WTC11 (cell line): ENCODE results near the gene SHLD1. TPM values are rescaled to one million over a fixed set of nuclear protein-coding genes. Genes with fewer than 3 reads are reported as not detected.

ENCODE experiments used
- ATAC-seq: fragments of 200-7000 bp; cut with Tn5 transposase; 2 replicates; pipeline ENCODE4 v1.10.0; 2021; ENCODE audit warnings: mild to moderate bottlenecking, moderate library complexity
- CTCF ChIA-PET: fragments of 300-600 bp; sonication (Branson Sonifier 250); formaldehyde crosslinking; loops from one replicate; lab custom pipeline; 2021; ENCODE audit warnings: antibody characterized with exemption; lab: Charles Lee
- POLR2A ChIA-PET: fragments of 350-600 bp; sonication (Branson Sonifier 250); formaldehyde crosslinking; loops from one replicate; lab custom pipeline; 2021; ENCODE audit warnings: antibody characterized with exemption; lab: Charles Lee
- DNase-seq: peaks from one replicate; pipeline ENCODE4 v3.0.0; 2021; ENCODE audit warnings: low spot score
- H3K27ac Mint-ChIP-seq: 2 replicates; pipeline ENCODE4 v1.8.0; 2021; ENCODE audit warnings: mixed read lengths
- H3K27me3 Mint-ChIP-seq: 2 replicates; pipeline ENCODE4 v1.8.0; 2021; ENCODE audit warnings: low read depth, mild to moderate bottlenecking, moderate library complexity, mixed read lengths
- H3K36me3 Mint-ChIP-seq: 2 replicates; pipeline ENCODE4 v1.8.0; 2021; ENCODE audit warnings: mixed read lengths
- H3K4me1 Mint-ChIP-seq: 2 replicates; pipeline ENCODE4 v1.8.0; 2022; ENCODE audit warnings: mixed read lengths
- H3K4me3 Mint-ChIP-seq: 2 replicates; pipeline ENCODE4 v1.8.0; 2021; ENCODE audit warnings: mild to moderate bottlenecking, moderate library complexity, mixed read lengths
- H3K9me3 Mint-ChIP-seq: 2 replicates; pipeline ENCODE4 v1.8.0; 2021; ENCODE audit warnings: mixed read lengths
- CREM ChIP-seq: sonication (generic); formaldehyde crosslinking; IDR thresholded peaks from 2 replicates; pipeline ENCODE4 v1.8.1; 2022; ENCODE audit warnings: mild to moderate bottlenecking, missing genetic modification reagents, moderate library complexity
- ETV6 ChIP-seq: sonication (generic); formaldehyde crosslinking; IDR thresholded peaks from 2 replicates; pipeline ENCODE4 v1.8.1; 2022; ENCODE audit warnings: mild to moderate bottlenecking, missing genetic modification reagents
- FOXJ3 ChIP-seq: sonication (generic); formaldehyde crosslinking; IDR thresholded peaks from 2 replicates; pipeline ENCODE4 v1.9.0; 2021; ENCODE audit warnings: missing genetic modification reagents, mild to moderate bottlenecking, borderline replicate concordance
- FOXK1 ChIP-seq: sonication (generic); formaldehyde crosslinking; IDR thresholded peaks from 2 replicates; pipeline ENCODE4 v1.8.0; 2022; ENCODE audit warnings: mild to moderate bottlenecking, moderate library complexity, missing genetic modification reagents
- HMGA2 ChIP-seq: fragments of 250-450 bp; sonication (Bioruptor Pico); IDR thresholded peaks from 2 replicates; pipeline ENCODE4 v1.4.0; 2021; ENCODE audit warnings: mild to moderate bottlenecking, moderate library complexity
- NFE2L1 ChIP-seq: sonication (generic); formaldehyde crosslinking; IDR thresholded peaks from 2 replicates; pipeline ENCODE4 v1.8.1; 2023; ENCODE audit warnings: missing genetic modification reagents
- SP1 ChIP-seq: sonication (generic); formaldehyde crosslinking; conservative IDR thresholded peaks from 2 replicates; pipeline ENCODE4 v1.8.1; 2022; ENCODE audit warnings: missing genetic modification reagents
- TCF7 ChIP-seq: sonication (generic); formaldehyde crosslinking; IDR thresholded peaks from 2 replicates; pipeline ENCODE4 v1.8.0; 2022; ENCODE audit warnings: mild to moderate bottlenecking, low read depth, missing genetic modification reagents, moderate library complexity
- TEAD4 ChIP-seq: sonication (generic); formaldehyde crosslinking; IDR thresholded peaks from 2 replicates; pipeline ENCODE4 v1.8.0; 2022; ENCODE audit warnings: mild to moderate bottlenecking, missing genetic modification reagents
- ZNF219 ChIP-seq: sonication (generic); formaldehyde crosslinking; IDR thresholded peaks from 2 replicates; pipeline ENCODE4 v1.8.0; 2023; ENCODE audit warnings: missing genetic modification reagents, mild to moderate bottlenecking, borderline replicate concordance
- ZNF671 ChIP-seq: fragments of 250-450 bp; sonication (Bioruptor Pico); IDR thresholded peaks from 2 replicates; pipeline ENCODE4 v1.8.0; 2021; ENCODE audit warnings: mild to moderate bottlenecking
- total RNA-seq: library from RNA; stranded (reverse); gene quantifications from 3 replicates; pipeline ENCODE4 v1.2.3, GENCODE V29; 2021
- TF ChIP-seq, protein P1 (sequence below): sonication (generic); formaldehyde crosslinking; IDR thresholded peaks from 2 replicates; pipeline ENCODE4 v1.8.1; 2023; ENCODE audit warnings: mild to moderate bottlenecking, missing genetic modification reagents
- TF ChIP-seq, protein P2 (sequence below): sonication (generic); formaldehyde crosslinking; IDR thresholded peaks from 2 replicates; pipeline ENCODE4 v1.8.1; 2023; ENCODE audit warnings: mild to moderate bottlenecking, missing genetic modification reagents
- TF ChIP-seq, protein P3 (sequence below): sonication (generic); formaldehyde crosslinking; conservative IDR thresholded peaks from 2 replicates; pipeline ENCODE4 v1.8.1; 2023; ENCODE audit warnings: mild to moderate bottlenecking, low read depth, missing genetic modification reagents, moderate library complexity
- TF ChIP-seq, protein P4 (sequence below): fragments of 250-450 bp; sonication (Bioruptor Pico); IDR thresholded peaks from 2 replicates; pipeline ENCODE4 v1.9.0; 2021; ENCODE audit warnings: mild to moderate bottlenecking
- TF ChIP-seq, protein P5 (sequence below): sonication (generic); formaldehyde crosslinking; IDR thresholded peaks from 2 replicates; pipeline ENCODE4 v1.8.1; 2022; ENCODE audit warnings: missing genetic modification reagents, borderline replicate concordance
- TF ChIP-seq, protein P6 (sequence below): sonication (generic); formaldehyde crosslinking; IDR thresholded peaks from 2 replicates; pipeline ENCODE4 v1.8.1; 2023; ENCODE audit warnings: mild to moderate bottlenecking, missing genetic modification reagents, moderate library complexity
- TF ChIP-seq, protein P7 (sequence below): sonication (generic); formaldehyde crosslinking; IDR thresholded peaks from 2 replicates; pipeline ENCODE4 v1.8.0; 2022; ENCODE audit warnings: mild to moderate bottlenecking, missing genetic modification reagents
- TF ChIP-seq, protein P8 (sequence below): sonication (generic); formaldehyde crosslinking; IDR thresholded peaks from 2 replicates; pipeline ENCODE4 v1.8.1; 2022; ENCODE audit warnings: low read depth, mild to moderate bottlenecking, moderate library complexity, missing genetic modification reagents, borderline replicate concordance
- TF ChIP-seq, protein P9 (sequence below): sonication (generic); formaldehyde crosslinking; IDR thresholded peaks from 2 replicates; pipeline ENCODE4 v1.8.1; 2023; ENCODE audit warnings: mild to moderate bottlenecking, missing genetic modification reagents, moderate library complexity
- TF ChIP-seq, protein P10 (sequence below): sonication (generic); formaldehyde crosslinking; IDR thresholded peaks from 2 replicates; pipeline ENCODE4 v1.8.0; 2022; ENCODE audit warnings: mild to moderate bottlenecking, missing genetic modification reagents

Gene SHLD1
- total RNA-seq, 1 experiment from 2014 or later, result 4.1 TPM

DNA sequence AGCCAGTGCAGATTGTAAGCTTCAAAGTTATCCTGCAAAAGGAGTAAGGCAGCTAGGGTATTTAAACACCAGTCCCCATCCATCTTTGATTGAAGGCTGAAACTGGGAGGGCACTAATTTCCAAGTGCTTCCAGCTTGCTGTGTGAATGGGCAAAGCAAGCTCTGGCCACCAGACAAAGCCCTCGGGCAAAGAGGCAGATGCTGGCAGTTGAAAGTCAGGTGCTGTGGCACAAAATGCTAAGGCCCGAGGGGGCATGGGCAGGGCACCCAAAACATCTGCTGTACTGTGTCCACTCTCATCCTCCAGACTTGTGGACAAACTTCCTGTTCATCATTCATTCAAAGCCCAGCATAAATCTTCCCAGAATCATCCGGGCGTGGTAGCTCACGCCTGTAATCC lies 137.2 kb downstream of the SHLD1 start (continued):
- TF ChIP-seq, protein P1, sequence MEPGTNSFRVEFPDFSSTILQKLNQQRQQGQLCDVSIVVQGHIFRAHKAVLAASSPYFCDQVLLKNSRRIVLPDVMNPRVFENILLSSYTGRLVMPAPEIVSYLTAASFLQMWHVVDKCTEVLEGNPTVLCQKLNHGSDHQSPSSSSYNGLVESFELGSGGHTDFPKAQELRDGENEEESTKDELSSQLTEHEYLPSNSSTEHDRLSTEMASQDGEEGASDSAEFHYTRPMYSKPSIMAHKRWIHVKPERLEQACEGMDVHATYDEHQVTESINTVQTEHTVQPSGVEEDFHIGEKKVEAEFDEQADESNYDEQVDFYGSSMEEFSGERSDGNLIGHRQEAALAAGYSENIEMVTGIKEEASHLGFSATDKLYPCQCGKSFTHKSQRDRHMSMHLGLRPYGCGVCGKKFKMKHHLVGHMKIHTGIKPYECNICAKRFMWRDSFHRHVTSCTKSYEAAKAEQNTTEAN, result no peak
- TF ChIP-seq, protein P2, sequence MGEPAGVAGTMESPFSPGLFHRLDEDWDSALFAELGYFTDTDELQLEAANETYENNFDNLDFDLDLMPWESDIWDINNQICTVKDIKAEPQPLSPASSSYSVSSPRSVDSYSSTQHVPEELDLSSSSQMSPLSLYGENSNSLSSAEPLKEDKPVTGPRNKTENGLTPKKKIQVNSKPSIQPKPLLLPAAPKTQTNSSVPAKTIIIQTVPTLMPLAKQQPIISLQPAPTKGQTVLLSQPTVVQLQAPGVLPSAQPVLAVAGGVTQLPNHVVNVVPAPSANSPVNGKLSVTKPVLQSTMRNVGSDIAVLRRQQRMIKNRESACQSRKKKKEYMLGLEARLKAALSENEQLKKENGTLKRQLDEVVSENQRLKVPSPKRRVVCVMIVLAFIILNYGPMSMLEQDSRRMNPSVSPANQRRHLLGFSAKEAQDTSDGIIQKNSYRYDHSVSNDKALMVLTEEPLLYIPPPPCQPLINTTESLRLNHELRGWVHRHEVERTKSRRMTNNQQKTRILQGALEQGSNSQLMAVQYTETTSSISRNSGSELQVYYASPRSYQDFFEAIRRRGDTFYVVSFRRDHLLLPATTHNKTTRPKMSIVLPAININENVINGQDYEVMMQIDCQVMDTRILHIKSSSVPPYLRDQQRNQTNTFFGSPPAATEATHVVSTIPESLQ, result no peak
- TF ChIP-seq, protein P3, sequence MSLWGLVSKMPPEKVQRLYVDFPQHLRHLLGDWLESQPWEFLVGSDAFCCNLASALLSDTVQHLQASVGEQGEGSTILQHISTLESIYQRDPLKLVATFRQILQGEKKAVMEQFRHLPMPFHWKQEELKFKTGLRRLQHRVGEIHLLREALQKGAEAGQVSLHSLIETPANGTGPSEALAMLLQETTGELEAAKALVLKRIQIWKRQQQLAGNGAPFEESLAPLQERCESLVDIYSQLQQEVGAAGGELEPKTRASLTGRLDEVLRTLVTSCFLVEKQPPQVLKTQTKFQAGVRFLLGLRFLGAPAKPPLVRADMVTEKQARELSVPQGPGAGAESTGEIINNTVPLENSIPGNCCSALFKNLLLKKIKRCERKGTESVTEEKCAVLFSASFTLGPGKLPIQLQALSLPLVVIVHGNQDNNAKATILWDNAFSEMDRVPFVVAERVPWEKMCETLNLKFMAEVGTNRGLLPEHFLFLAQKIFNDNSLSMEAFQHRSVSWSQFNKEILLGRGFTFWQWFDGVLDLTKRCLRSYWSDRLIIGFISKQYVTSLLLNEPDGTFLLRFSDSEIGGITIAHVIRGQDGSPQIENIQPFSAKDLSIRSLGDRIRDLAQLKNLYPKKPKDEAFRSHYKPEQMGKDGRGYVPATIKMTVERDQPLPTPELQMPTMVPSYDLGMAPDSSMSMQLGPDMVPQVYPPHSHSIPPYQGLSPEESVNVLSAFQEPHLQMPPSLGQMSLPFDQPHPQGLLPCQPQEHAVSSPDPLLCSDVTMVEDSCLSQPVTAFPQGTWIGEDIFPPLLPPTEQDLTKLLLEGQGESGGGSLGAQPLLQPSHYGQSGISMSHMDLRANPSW, result no peak
- no peak for TF ChIP-seq HMGA2 (CRISPR knock-in tag)
- TF ChIP-seq TEAD4 (CRISPR knock-in tag), result no peak
- no peak for TF ChIP-seq CREM (CRISPR knock-in tag)
- TF ChIP-seq NFE2L1, result no peak
- no peak for TF ChIP-seq TCF7
- TF ChIP-seq, all 79 proteins: peak for 0

DNA sequence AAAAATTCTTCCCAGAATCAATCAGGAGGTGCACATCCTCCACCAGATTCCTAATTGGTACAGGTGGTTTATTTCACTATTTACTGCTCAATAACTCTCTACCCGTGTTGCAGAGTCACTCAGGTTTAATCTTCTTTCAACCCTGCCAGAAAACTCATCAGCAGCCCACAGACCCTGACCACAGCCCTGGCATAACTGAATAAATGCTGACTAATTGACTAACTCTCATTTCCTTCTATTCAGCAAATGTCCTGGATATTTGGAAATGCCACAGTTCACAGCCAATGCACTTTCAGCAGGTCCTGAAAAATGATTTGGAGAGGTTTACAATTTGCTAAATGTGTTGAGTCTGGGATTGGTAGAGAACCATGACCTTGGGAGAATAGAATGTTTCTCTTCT lies 137.8 kb downstream of the SHLD1 start:
- Mint-ChIP-seq H3K9me3 (no peaks in the 10 kb centered on the region), H3K36me3 (no peaks in the 10 kb centered on the region), H3K27ac (no peak overlapping the region), H3K4me3 (no peak overlapping the region), H3K4me1 (no peaks in the 10 kb centered on the region), H3K27me3 (no peaks in the 10 kb centered on the region; the same call in 1 of the 2 replicates)
- DNase-seq, result no peak
- ATAC-seq, result no peak
- ChIA-PET POLR2A (no interaction called here), CTCF (no interaction called here)
- TF ChIP-seq, protein P4, sequence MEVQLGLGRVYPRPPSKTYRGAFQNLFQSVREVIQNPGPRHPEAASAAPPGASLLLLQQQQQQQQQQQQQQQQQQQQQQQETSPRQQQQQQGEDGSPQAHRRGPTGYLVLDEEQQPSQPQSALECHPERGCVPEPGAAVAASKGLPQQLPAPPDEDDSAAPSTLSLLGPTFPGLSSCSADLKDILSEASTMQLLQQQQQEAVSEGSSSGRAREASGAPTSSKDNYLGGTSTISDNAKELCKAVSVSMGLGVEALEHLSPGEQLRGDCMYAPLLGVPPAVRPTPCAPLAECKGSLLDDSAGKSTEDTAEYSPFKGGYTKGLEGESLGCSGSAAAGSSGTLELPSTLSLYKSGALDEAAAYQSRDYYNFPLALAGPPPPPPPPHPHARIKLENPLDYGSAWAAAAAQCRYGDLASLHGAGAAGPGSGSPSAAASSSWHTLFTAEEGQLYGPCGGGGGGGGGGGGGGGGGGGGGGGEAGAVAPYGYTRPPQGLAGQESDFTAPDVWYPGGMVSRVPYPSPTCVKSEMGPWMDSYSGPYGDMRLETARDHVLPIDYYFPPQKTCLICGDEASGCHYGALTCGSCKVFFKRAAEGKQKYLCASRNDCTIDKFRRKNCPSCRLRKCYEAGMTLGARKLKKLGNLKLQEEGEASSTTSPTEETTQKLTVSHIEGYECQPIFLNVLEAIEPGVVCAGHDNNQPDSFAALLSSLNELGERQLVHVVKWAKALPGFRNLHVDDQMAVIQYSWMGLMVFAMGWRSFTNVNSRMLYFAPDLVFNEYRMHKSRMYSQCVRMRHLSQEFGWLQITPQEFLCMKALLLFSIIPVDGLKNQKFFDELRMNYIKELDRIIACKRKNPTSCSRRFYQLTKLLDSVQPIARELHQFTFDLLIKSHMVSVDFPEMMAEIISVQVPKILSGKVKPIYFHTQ (CRISPR knock-in tag), result no peak
- TF ChIP-seq ZNF219 (CRISPR knock-in tag) (no peak), ZNF671 (no peak), FOXK1 (CRISPR knock-in tag) (no peak), SP1 (no peak), FOXJ3 (CRISPR knock-in tag) (no peak), ETV6 (CRISPR knock-in tag) (no peak)
- TF ChIP-seq, protein P5, sequence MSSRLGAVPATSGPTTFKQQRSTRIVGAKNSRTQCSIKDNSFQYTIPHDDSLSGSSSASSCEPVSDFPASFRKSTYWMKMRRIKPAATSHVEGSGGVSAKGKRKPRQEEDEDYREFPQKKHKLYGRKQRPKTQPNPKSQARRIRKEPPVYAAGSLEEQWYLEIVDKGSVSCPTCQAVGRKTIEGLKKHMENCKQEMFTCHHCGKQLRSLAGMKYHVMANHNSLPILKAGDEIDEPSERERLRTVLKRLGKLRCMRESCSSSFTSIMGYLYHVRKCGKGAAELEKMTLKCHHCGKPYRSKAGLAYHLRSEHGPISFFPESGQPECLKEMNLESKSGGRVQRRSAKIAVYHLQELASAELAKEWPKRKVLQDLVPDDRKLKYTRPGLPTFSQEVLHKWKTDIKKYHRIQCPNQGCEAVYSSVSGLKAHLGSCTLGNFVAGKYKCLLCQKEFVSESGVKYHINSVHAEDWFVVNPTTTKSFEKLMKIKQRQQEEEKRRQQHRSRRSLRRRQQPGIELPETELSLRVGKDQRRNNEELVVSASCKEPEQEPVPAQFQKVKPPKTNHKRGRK (CRISPR knock-in tag), result no peak
- TF ChIP-seq, protein P6, sequence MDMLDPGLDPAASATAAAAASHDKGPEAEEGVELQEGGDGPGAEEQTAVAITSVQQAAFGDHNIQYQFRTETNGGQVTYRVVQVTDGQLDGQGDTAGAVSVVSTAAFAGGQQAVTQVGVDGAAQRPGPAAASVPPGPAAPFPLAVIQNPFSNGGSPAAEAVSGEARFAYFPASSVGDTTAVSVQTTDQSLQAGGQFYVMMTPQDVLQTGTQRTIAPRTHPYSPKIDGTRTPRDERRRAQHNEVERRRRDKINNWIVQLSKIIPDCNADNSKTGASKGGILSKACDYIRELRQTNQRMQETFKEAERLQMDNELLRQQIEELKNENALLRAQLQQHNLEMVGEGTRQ (CRISPR knock-in tag), result no peak
- TF ChIP-seq, protein P7, sequence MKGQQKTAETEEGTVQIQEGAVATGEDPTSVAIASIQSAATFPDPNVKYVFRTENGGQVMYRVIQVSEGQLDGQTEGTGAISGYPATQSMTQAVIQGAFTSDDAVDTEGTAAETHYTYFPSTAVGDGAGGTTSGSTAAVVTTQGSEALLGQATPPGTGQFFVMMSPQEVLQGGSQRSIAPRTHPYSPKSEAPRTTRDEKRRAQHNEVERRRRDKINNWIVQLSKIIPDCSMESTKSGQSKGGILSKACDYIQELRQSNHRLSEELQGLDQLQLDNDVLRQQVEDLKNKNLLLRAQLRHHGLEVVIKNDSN (CRISPR knock-in tag), result no peak
- TF ChIP-seq, protein P8, sequence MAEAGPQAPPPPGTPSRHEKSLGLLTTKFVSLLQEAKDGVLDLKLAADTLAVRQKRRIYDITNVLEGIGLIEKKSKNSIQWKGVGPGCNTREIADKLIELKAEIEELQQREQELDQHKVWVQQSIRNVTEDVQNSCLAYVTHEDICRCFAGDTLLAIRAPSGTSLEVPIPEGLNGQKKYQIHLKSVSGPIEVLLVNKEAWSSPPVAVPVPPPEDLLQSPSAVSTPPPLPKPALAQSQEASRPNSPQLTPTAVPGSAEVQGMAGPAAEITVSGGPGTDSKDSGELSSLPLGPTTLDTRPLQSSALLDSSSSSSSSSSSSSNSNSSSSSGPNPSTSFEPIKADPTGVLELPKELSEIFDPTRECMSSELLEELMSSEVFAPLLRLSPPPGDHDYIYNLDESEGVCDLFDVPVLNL (CRISPR knock-in tag), result no peak
- TF ChIP-seq, protein P9, sequence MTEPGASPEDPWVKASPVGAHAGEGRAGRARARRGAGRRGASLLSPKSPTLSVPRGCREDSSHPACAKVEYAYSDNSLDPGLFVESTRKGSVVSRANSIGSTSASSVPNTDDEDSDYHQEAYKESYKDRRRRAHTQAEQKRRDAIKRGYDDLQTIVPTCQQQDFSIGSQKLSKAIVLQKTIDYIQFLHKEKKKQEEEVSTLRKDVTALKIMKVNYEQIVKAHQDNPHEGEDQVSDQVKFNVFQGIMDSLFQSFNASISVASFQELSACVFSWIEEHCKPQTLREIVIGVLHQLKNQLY (CRISPR knock-in tag), result no peak
- TF ChIP-seq, protein P10, sequence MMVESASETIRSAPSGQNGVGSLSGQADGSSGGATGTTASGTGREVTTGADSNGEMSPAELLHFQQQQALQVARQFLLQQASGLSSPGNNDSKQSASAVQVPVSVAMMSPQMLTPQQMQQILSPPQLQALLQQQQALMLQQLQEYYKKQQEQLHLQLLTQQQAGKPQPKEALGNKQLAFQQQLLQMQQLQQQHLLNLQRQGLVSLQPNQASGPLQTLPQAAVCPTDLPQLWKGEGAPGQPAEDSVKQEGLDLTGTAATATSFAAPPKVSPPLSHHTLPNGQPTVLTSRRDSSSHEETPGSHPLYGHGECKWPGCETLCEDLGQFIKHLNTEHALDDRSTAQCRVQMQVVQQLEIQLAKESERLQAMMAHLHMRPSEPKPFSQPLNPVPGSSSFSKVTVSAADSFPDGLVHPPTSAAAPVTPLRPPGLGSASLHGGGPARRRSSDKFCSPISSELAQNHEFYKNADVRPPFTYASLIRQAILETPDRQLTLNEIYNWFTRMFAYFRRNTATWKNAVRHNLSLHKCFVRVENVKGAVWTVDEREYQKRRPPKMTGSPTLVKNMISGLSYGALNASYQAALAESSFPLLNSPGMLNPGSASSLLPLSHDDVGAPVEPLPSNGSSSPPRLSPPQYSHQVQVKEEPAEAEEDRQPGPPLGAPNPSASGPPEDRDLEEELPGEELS (CRISPR knock-in tag), result no peak
